ENCODE data around the gene DHRS4. TPM values are rescaled to one million over a fixed set of nuclear protein-coding genes. Genes with fewer than 3 reads are reported as not detected.
"Not testable (repeated sequence)": the region's sequence is repeated elsewhere in the genome, so short reads cannot be mapped to it uniquely, and the experiment has no call there.

Gene DHRS4
- total and polyA plus RNA-seq, 2 experiments from 2014 or later: 25.4 to 35.4 TPM

DNA sequence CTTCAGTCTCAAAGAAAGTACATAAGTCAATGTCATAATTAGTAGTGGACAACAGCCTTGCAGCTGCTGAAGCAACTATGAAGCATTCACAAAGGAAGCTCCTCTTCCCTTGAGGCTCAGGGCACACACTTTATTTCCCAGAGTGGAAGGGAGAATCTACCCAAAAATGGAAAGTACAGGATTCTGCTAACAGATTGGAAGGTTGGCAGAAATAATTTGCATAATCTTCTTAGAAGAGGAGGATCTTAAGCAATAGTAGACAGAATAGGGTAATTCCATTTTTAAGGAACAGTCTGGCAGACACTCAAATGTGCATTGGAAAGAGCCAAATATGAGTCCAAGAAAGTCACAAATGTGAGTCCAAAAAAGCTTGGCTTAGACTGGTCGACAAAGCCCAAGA, 37.4 kb downstream of the DHRS4 start:
- H4K20me1 ChIP-seq (ENCODE audit: insufficient read depth); H3K27ac ChIP-seq; H3K9me2 ChIP-seq (ENCODE audit: insufficient read depth); H3K27me3 ChIP-seq (replicated peaks; ENCODE audit: insufficient read depth); H3K9me3 ChIP-seq (ENCODE audit: low read depth); H3K79me2 ChIP-seq (ENCODE audit: insufficient read depth); H2AFZ ChIP-seq; H3K9ac ChIP-seq; H3K36me3 ChIP-seq (ENCODE audit: low read depth); H3K4me2 ChIP-seq (ENCODE audit: unreplicated experiment); in situ Hi-C loops (cut with MboI); DNase-seq; H3K4me3 ChIP-seq: not testable (repeated sequence)
- Histone ChIP-seq H3F3A (ENCODE audit: insufficient read depth) (peaks cover 17% of the 10 kb centered on the region), H3K4me1 (ENCODE audit: insufficient read depth) (peaks cover 18% of the 10 kb centered on the region)
- WGBS, 2 experiments (ENCODE audit: low coverage in 1 of 2, low lambda C conversion rate in 2 of 2, missing lambda C conversion rate in 2 of 2): 14 to 21% methylated on average over 1 of the region's 1 CpG

DNA sequence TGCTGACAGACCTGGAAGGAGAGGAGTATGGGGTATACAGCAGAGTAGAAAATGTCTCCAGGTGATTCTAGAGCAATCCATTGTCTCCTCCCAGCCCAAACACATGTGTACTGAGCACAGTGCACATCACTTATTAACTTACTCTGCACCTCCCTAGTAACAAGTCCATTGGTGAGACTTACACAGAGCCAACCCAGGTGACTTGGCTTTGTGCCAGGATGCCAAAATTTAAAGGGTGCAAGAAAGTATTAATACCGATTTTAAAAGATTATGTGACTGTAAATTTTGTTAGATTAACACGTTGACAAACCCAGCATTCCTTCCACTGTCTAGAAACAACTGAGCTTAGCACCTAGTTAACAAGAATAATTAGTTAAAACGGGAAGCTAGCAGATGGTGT, 39.5 kb downstream of the DHRS4 start:
- H3K4me1 ChIP-seq (ENCODE audit: insufficient read depth); H3K36me3 ChIP-seq (ENCODE audit: low read depth); H4K20me1 ChIP-seq (ENCODE audit: insufficient read depth); H3F3A ChIP-seq (ENCODE audit: insufficient read depth); H3K4me3 ChIP-seq; H3K79me2 ChIP-seq (ENCODE audit: insufficient read depth); H2AFZ ChIP-seq; H3K27me3 ChIP-seq (replicated peaks; ENCODE audit: insufficient read depth); H3K9ac ChIP-seq; H3K9me3 ChIP-seq (ENCODE audit: low read depth); H3K9me2 ChIP-seq (ENCODE audit: insufficient read depth); H3K27ac ChIP-seq; H3K4me2 ChIP-seq (ENCODE audit: unreplicated experiment); DNase-seq; in situ Hi-C loops (cut with MboI): not testable (repeated sequence)
- 51 to 53% methylated on average over 3 of the region's 3 CpGs for WGBS, 2 experiments (ENCODE audit: low coverage in 1 of 2, low lambda C conversion rate in 2 of 2, missing lambda C conversion rate in 2 of 2)

DNA sequence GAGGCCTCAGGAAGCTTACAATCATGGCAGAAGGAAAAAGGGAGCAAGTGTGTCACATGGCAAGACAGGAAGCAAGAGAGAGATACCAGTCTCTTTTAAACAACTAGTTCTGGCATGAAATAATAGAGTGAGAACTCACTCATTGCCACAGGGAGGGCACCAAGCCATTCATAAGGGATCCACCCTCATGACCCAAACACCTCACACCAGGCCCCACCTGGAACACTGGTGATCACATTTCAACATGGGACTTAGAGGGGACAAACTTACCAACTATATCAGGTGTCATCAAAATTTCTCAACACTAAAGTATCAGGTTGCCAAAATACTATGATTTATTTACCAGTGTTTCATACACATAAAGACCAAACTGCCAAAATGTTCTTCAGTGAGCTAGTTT, 42.4 kb downstream of the DHRS4 start:
- H3K36me3 ChIP-seq (ENCODE audit: low read depth); H3F3A ChIP-seq (ENCODE audit: insufficient read depth); H3K4me2 ChIP-seq (ENCODE audit: unreplicated experiment); DNase-seq; H3K4me1 ChIP-seq (ENCODE audit: insufficient read depth); H3K27ac ChIP-seq; H3K9me3 ChIP-seq (ENCODE audit: low read depth); H4K20me1 ChIP-seq (ENCODE audit: insufficient read depth); in situ Hi-C loops (cut with MboI); H3K79me2 ChIP-seq (ENCODE audit: insufficient read depth); H3K9me2 ChIP-seq (ENCODE audit: insufficient read depth); H3K9ac ChIP-seq; H2AFZ ChIP-seq; H3K27me3 ChIP-seq (replicated peaks; ENCODE audit: insufficient read depth); H3K4me3 ChIP-seq: not testable (repeated sequence)

DNA sequence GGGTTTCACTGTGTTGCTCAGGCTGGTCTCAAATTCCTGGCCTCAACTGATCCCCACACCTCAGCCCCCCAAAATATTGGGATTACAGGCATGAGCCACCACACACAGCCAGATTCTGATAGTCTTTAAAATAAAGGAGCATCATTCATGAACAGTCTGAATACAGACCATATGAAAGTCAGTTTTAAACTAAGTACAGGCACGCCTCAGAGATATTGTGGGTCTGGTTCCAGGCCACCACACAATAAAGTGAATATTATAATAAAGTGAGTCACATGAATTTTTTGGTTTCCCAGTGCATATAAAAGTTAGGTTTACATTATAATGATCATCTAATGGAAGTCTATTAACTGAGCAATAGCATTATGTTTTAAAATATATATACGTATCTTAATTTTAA, 43.3 kb downstream of the DHRS4 start:
- H3K4me2 ChIP-seq (ENCODE audit: unreplicated experiment); H3K27ac ChIP-seq; H3K9ac ChIP-seq; H3K4me1 ChIP-seq (ENCODE audit: insufficient read depth); H3K4me3 ChIP-seq; in situ Hi-C loops (cut with MboI); H3K36me3 ChIP-seq (ENCODE audit: low read depth); H2AFZ ChIP-seq; H3F3A ChIP-seq (ENCODE audit: insufficient read depth); DNase-seq; H3K79me2 ChIP-seq (ENCODE audit: insufficient read depth); H3K27me3 ChIP-seq (replicated peaks; ENCODE audit: insufficient read depth); H3K9me2 ChIP-seq (ENCODE audit: insufficient read depth); H3K9me3 ChIP-seq (ENCODE audit: low read depth); H4K20me1 ChIP-seq (ENCODE audit: insufficient read depth): not testable (repeated sequence)
- WGBS, 2 experiments (ENCODE audit: low coverage in 1 of 2, low lambda C conversion rate in 2 of 2, missing lambda C conversion rate in 2 of 2): 15 to 21% methylated on average over 1 of the region's 2 CpGs

DNA sequence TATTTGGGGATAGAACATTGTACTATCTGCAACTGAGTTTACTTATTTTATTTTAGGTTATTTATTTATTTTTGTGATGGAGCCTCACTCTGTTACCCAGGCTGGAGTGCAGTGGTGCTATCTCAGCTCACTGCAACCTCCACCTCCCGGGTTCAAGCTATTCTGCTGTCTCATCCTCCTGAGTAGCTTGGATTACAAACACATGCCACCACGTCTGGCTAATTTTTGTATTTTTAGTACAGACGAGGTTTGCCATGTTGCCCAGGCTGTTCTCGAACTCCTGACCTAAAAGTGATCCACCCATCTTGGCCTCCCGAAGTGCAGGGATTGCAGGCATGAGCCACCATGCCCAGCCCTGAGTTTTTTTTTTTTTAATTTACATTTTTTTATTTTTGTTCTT, 46.1 kb downstream of the DHRS4 start:
- H3F3A ChIP-seq (ENCODE audit: insufficient read depth); H3K79me2 ChIP-seq (ENCODE audit: insufficient read depth); H3K4me3 ChIP-seq; H3K9me3 ChIP-seq (ENCODE audit: low read depth); in situ Hi-C loops (cut with MboI); H4K20me1 ChIP-seq (ENCODE audit: insufficient read depth); H2AFZ ChIP-seq; H3K36me3 ChIP-seq (ENCODE audit: low read depth); H3K27ac ChIP-seq; H3K4me2 ChIP-seq (ENCODE audit: unreplicated experiment); H3K9me2 ChIP-seq (ENCODE audit: insufficient read depth); H3K27me3 ChIP-seq (replicated peaks; ENCODE audit: insufficient read depth); H3K9ac ChIP-seq; DNase-seq; H3K4me1 ChIP-seq (ENCODE audit: insufficient read depth): not testable (repeated sequence)
- WGBS, 2 experiments (ENCODE audit: low coverage in 1 of 2, low lambda C conversion rate in 2 of 2, missing lambda C conversion rate in 2 of 2): 36 to 50% methylated on average over 2 to 3 of the region's 5 CpGs

DNA sequence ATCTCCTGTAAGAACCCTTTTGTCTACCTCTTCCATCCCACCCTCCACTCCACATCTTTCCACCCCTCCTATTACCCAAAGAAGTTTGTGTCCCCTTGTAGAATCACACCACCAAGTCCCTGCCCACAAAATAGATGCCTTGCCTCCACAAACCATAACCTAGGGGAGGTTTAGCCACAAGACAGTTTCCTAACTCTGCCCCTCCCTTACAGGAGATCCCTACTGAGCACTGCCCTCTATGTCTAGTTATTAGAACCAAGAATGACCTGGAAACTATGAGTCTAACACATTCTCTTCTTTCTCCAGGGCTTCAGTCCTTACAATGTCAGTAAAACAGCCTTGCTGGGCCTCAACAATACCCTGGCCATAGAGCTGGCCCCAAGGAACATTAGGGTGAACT, 47.5 kb downstream of the DHRS4 start:
- H2AFZ ChIP-seq; H3K27me3 ChIP-seq (replicated peaks; ENCODE audit: insufficient read depth); H3K27ac ChIP-seq; H3K4me2 ChIP-seq (ENCODE audit: unreplicated experiment); H3K79me2 ChIP-seq (ENCODE audit: insufficient read depth); DNase-seq; in situ Hi-C loops (cut with MboI); H3F3A ChIP-seq (ENCODE audit: insufficient read depth); H3K9me3 ChIP-seq (ENCODE audit: low read depth); H3K36me3 ChIP-seq (ENCODE audit: low read depth); H3K9ac ChIP-seq; H4K20me1 ChIP-seq (ENCODE audit: insufficient read depth); H3K4me3 ChIP-seq; H3K9me2 ChIP-seq (ENCODE audit: insufficient read depth); H3K4me1 ChIP-seq (ENCODE audit: insufficient read depth): not testable (repeated sequence)

DNA sequence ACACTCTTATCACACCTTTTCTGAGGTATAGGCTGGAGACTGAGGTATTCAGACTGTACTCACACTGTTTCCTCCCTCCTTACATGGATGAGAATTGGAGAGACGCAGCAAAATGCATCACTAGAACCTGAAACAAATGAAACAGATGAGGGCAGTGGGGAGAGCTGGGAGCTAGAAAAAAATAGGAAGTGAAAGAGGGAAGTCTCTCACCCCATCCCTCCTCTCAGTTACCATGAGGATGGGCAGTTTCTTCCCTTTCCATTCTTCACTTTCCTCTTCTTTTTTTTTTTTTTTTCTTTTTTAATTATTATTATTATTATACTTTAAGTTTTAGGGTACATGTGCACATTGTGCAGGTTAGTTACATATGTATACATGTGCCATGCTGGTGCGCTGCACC, 48.1 kb downstream of the DHRS4 start:
- in situ Hi-C loops (cut with MboI); H2AFZ ChIP-seq; H3K4me2 ChIP-seq (ENCODE audit: unreplicated experiment); H4K20me1 ChIP-seq (ENCODE audit: insufficient read depth); H3K4me1 ChIP-seq (ENCODE audit: insufficient read depth); H3K9me2 ChIP-seq (ENCODE audit: insufficient read depth); H3K9ac ChIP-seq; DNase-seq; H3K79me2 ChIP-seq (ENCODE audit: insufficient read depth); H3K4me3 ChIP-seq; H3K9me3 ChIP-seq (ENCODE audit: low read depth); H3K27ac ChIP-seq; H3K27me3 ChIP-seq (replicated peaks; ENCODE audit: insufficient read depth); H3F3A ChIP-seq (ENCODE audit: insufficient read depth); H3K36me3 ChIP-seq (ENCODE audit: low read depth): not testable (repeated sequence)
- 79 to 100% methylated on average over 1 to 2 of the region's 2 CpGs for WGBS, 2 experiments (ENCODE audit: low coverage in 1 of 2, low lambda C conversion rate in 2 of 2, missing lambda C conversion rate in 2 of 2)

DNA sequence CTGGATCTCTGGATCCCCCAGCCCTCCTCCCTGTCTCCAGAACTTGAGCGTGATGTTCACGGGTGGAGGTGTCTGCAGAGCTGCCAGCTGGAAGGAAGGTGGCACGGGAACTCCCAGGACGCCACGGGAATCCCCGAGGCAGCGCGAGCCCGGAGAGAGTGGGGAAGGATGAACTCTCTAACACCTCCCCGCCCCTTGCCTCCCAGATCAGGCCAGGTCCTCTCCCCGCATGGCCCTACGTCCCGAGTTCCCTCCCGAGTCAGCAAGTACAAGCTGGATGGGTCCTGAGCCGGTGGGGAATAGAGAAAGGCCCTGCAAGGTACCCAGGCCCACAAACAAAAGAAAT, 52.9 kb downstream of the DHRS4 start:
- peak overlapping the region; percentile 62 for H3K9ac ChIP-seq
- H3K9me3 ChIP-seq (ENCODE audit: low read depth); H3K4me1 ChIP-seq (ENCODE audit: insufficient read depth); H3K79me2 ChIP-seq (ENCODE audit: insufficient read depth); H3F3A ChIP-seq (ENCODE audit: insufficient read depth); H3K27ac ChIP-seq; in situ Hi-C loops (cut with MboI); H3K27me3 ChIP-seq (replicated peaks; ENCODE audit: insufficient read depth); H3K36me3 ChIP-seq (ENCODE audit: low read depth); DNase-seq; H4K20me1 ChIP-seq (ENCODE audit: insufficient read depth); H3K9me2 ChIP-seq (ENCODE audit: insufficient read depth): not testable (repeated sequence)
- H3K4me2 ChIP-seq (ENCODE audit: unreplicated experiment): peak overlapping the region; percentile 70
- peak overlapping the region; percentile 61 for H3K4me3 ChIP-seq
- H2AFZ ChIP-seq: peak overlapping the region; percentile 73
- WGBS, 2 experiments (ENCODE audit: low coverage in 1 of 2, low lambda C conversion rate in 2 of 2, missing lambda C conversion rate in 2 of 2): 0% methylated on average over 1 of the region's 15 CpGs
